ENCODE measurements around the gene RALBP1.

DNA sequence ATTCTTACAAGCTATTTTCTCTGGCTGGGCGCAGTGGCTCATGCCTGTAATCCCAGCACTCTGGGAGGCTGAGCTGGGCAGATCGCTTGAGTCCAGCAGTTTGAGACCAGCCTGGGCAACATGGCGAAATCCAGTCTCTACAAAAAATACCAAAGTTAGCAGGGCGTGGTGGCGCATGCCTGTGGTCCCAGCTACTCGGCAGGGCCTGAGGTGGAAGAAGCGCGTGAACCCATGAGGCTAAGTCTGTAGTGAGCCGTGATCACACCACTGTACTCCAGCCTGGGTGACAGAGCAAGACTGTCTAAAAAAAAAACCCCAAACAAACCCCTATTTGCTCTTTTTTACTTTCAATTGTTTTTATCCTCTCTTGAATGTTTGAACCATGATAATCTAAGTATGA lies 102.0 kb downstream of the RALBP1 start:
- TF ChIP-seq CTCF (IDR thresholded peaks at IDR 0.05) (no peak), EP300 (IDR thresholded peaks at IDR 0.05) (no peak), POLR2A (IDR thresholded peaks at IDR 0.05) (no peak), POLR2AphosphoS5 (IDR thresholded peaks at IDR 0.05) (no peak)
